GM12873 (cell line): ENCODE results near the gene CAMK2D.

Experiments
- CTCF ChIP-seq: IDR thresholded peaks from 2 replicates; pipeline ENCODE4 v1.5.1; 2012; ENCODE audit warnings: low read depth, mild to moderate bottlenecking, moderate library complexity, low read length, control low read depth; ENCODE audit not compliant: insufficient read depth; ENCODE audit errors: missing control alignments

Gene CAMK2D

GRCh38 chr4:113587640-113588275 is 173.8 kb downstream of the CAMK2D start:
- no peak for TF ChIP-seq CTCF

- TF ChIP-seq CTCF = no peak
Measured at GRCh38 chr4:113587156-113587555, 174.4 kb downstream of the CAMK2D start.

GRCh38 chr4:113586072-113586471 is 175.5 kb downstream of the CAMK2D start:
- TF ChIP-seq CTCF = no peak

GRCh38 chr4:113584407-113585150 is 177.0 kb downstream of the CAMK2D start:
- TF ChIP-seq CTCF = no peak

- no peak for TF ChIP-seq CTCF
Measured at GRCh38 chr4:113582737-113583136, 178.8 kb downstream of the CAMK2D start.

GRCh38 chr4:113579360-113579759 is 182.2 kb downstream of the CAMK2D start:
- TF ChIP-seq CTCF = no peak

- TF ChIP-seq CTCF = no peak
Measured at GRCh38 chr4:113576947-113577678, 184.4 kb downstream of the CAMK2D start.
